GM18909 (cell line): Measurements from ENCODE around the gene PARP16.
"Not testable (repeated sequence)": the region's sequence is repeated elsewhere in the genome, so short reads cannot be mapped to it uniquely, and the experiment has no call there.

ENCODE experiments used
- ATAC-seq: cut with Tn5 transposase; IDR thresholded peaks from one replicate; pipeline ENCODE4 v1.9.1; 2021; ENCODE audit warnings: mild to moderate bottlenecking; ENCODE audit not compliant: unreplicated experiment, poor library complexity

PARP16 gene

GRCh38 chr15:65246026-65246714 is 40.5 kb downstream of the PARP16 start:
- ATAC-seq = no peak

GRCh38 chr15:65245096-65245856 is 41.4 kb downstream of the PARP16 start:
- ATAC-seq = no peak

DNA sequence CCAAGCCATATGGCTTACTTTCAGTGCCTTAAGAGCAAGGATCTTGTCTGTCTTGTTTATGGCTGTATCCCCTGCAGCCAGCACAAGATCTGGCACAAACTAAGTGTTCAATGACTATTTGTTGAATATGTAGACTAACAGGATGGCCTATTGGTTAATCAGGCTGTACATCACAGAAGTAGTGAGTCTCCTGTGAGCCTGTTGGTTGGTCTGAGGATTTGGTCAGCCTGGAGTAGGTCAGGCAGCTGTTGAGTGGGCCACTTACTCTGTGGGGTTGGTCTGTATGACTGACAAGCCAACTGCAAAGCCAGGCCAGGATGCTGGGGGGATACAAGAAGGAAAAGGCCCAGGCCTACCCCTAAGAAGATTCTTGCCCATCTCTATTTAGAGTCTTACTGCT is 42.0 kb downstream of the PARP16 start:
- ATAC-seq = no peak

DNA sequence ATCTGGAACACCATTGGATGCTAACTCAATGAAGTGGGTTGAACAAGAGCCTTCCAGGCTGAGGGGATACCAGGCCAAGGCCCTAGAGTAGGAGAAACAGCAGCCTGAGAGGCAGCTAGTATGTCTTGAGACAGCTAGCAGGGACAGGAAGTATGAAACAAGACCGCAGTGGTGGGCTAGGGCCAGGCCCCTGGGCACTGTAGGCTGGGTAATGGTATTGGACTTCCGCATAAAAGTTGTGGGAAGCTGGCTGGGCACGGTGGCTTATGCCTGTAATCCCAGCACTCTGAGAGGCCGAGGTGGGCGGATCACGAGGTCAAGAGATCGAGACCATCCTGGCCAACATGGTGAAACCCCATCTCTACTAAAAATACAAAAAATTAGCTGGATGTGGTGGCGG is 50.2 kb downstream of the PARP16 start:
- not testable (repeated sequence) for ATAC-seq

DNA sequence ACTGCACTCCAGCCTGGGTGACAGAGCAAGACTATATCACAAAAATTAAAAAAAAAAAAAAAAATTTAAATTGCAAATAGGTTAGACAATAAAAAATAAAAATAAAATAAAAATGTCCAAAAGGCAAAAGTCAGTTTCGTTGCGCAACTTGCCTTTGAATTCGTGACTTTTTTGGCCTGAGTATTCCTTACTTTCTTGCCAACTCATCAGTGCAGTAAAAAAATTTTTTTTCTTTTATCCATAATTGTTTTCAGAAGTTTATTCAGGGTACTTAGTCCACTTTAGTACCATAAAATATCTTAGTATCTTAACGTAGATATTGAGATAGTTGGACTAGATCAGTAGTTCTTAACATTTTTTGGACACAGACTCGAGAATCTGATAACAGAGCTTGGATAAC is 53.0 kb downstream of the PARP16 start:
- ATAC-seq = no peak

DNA sequence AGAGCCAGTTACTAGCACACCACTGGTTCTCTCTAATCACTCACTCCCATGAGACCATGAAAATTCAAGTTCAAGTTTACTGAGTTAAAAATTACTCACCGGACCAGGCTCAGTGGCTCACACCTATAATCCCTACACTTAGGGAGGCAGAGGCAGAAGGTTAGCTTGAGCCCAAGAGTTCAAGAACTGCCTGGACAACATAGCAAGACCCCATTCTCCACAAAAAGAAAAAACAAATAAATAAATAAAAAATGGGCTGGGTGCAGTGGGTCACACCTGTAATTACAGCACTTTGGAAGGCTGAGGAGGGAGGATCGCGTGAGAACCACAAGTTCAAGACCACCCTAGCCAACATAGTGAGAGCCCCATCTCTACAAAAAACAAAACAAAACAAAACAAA is 54.2 kb downstream of the PARP16 start:
- no peak for ATAC-seq

DNA sequence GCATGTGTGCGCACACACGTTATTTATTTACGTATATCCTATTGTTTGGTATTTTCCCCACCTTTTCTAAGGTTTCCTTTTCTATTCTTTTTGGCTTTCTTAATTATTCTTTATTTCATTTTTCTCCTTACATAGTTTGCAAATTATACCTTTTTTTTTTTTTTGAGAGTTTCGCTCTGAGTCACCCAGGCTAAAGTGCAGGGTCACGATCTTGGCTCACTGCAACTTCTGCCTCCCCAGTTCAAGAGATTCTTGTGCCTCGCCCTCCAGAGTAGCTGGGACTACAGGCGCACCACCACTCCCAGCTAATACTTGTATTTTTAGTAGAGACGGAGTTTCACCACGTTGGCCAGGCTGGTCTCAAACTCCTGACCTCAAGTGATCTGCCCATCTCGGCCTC is 55.4 kb downstream of the PARP16 start:
- no peak for ATAC-seq

- ATAC-seq = not testable (repeated sequence)
Measured at GRCh38 chr15:65226901-65227300, 59.8 kb downstream of the PARP16 start.

DNA sequence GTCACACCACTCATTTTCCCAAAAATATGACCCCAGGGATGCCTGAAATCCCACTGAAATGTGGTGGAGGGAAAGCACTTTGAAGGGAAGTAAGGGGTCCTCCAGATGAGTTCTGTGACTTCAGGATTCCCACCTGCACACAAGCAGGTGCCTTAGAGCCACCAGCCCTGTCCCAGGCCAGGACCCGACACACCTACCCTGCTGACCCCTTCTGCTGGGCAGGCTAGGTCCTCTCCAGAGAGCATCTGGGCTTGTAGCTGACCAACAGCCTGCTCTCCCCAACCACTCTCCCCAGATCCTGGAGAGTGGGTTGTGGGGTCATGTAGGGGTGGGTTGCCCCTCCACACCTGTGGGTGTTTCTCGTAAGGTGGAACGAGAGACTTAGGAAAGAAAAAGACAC is 60.5 kb downstream of the PARP16 start:
- ATAC-seq = no peak

DNA sequence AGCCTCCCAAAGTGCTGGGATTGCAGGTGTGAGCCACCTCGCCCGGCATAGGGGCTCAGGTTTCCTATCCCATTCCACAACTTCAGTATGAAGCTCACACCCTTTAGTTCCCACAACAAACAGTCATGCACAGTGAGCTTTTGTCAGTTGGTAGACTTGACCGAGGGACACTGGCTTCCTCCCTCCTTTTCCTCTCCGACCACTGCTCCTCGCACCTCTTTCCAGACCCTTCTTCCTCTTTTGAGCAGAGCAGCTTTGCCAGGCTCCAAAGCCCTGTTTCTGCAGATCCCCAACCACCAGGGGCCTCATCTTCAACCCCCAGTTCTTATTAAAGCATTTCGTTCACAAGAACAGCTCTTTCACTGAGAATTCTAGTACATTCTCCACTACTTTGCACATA is 62.7 kb downstream of the PARP16 start:
- ATAC-seq = no peak

- no peak for ATAC-seq
Measured at GRCh38 chr15:65222891-65223290, 63.8 kb downstream of the PARP16 start.

DNA sequence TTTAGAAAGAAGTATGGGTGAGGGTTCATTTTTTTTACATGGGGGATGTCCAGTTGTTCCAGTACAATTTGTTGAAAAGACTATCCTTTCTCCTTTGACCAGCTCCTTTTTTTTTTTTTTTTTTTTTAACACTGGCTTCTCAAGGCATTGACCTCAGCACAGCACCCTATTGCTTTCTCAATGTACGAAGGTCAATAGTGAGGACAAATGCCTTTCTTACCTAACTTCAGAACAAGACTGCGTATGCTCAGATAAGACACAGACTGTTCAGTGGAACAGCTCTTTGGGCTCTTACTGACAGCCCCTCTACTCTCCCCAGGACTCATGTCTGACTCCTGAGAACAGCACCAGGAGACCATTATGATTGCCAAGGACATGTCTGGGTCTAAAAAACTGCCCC is 65.0 kb downstream of the PARP16 start:
- ATAC-seq = no peak

GRCh38 chr15:65219137-65219536 is 67.5 kb downstream of the PARP16 start:
- no peak for ATAC-seq

DNA sequence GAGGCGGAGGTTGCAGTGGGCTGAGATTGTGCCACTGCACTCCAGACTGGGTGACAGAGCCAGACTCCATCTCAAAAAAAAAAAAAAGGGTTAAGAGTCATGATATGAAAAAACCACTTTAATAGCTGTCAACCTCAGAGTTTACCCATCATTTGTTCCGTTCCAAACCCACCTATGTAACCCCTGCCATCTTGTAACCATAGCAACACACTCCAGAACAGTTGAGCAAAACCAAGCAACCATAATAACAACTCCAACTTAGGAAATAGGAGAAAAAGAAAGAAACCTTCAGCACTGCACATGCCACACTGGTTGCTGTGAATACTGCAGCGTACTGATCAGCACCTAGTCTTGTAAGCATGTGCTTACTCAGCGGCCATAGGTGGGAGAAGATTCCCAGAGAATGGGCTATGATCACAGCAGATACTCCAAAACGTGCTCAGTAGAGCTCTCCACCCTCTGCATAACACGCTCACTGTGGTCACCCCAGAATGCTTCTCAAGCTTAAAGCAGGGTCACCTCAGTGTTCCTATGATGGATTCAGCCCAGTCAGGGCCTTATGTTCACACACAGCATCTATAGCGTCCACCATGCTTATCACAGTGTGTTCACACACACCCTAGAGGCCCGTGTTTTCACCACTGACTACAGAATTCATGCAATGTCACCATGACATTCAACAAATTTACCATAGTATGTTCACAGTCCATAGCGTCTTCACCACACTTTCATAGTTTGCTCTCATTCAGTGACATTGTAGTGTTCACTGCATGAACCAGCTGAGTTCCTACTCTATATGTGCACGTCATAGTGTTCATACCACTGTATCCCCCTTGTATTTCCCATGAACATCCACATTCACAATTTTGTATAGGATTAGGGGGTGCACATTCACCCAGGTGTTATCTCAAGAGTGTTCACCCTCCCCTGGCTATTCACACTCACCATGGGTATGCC is 68.9 kb downstream of the PARP16 start:
- no peak for ATAC-seq

DNA sequence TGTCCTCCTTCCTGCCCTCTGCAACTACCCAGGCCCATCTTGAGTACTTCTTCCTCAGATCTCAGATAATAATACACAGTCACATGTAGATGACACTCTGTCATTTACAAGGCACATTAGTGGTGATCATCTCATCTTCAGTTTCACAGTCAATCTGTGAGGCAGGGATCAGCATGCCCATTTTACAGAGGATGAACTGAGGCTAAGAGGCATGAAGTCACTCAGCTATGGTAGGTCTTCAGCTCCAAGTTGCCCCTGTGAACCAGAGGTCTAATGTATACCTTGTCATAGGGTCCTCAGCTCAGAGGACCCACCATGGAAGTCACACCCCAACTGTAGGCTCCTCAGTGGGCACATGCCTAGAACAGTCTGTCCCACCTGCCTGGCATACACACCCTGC is 71.2 kb downstream of the PARP16 start:
- ATAC-seq = no peak

DNA sequence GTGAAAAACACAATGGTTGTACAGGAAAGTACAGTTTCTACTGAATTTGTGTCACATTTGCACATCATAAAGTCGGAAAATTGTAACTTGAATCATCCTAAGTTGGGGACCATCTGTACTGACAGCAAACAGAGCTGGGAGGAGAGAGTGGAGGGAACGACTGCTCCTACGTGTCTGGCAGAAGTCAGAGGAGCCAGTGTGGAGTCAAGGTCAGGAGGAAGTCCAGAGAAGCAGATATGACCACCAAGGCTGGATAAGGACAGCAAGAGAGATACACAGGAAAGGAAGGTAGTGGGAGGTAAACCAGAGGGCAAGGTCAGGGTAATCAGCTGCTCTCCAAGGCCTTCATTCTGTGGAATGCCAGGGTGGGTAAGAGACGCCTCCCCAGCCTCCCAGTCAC is 72.7 kb downstream of the PARP16 start:
- ATAC-seq = no peak

DNA sequence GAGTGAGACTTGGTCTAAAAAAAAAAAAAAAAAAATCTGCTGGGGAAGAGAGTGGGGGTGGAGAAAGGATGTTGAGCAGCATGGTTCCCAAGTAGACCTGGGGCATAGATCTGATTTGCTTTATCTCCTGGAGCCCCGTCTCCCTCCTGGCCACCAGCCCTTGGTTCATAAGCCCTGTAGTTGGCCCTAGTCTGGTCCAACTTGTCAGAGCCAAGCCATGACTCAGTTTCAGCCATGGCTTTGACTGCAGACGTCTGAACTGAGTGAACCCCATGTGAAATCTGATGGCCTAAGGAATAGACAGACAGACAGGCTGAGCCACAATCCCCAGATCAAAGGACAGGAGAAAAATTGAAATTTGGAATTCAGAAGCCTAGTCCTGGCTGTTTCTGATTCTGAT is 73.4 kb downstream of the PARP16 start:
- no peak for ATAC-seq

GRCh38 chr15:65212097-65212496 is 74.6 kb downstream of the PARP16 start:
- no peak for ATAC-seq

DNA sequence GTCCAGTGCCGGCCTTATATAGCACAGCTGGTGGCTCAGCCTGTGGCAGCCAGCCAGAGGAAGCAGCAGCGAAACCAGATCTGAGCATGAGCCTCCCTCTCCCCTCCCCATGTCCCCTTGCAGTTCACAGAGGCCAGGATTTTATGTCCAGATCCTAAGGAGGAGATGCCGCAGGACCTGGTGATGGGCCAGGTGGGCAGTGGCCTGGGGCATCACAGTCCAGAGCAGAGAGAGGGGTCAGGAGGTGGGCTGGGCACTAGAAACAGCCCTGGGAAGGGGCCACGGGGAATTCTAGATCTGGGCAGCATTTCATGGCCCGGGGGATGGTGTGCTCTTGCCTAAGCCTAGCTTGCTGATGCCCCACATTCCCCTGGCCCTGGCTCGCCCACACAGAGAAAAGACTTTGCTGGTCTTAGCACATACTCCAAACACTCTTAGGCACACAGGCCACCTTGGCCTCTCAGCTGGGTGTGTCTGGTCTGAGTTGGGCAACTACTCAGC is 75.2 kb downstream of the PARP16 start:
- ATAC-seq = no peak

GRCh38 chr15:65210770-65211481 is 75.8 kb downstream of the PARP16 start, which contains the start of gene CILP:
Gene CILP, minus strand, starts transcription at chr15:65211473. Its CDS starts 1,718 bp downstream, at chr15:65209755.
- ATAC-seq = no peak
